ENCODE measurements around the gene NF2. TPM values are rescaled to one million over a fixed set of nuclear protein-coding genes. Genes with fewer than 3 reads are reported as not detected.

The NF2 gene
- total RNA-seq, 2 donors from 2014 or later = 45.7 to 51.4 TPM

GRCh38 chr22:29651652-29652051 lies 48.2 kb downstream of the NF2 start:
- no peak overlapping the region for H3K27ac ChIP-seq (ENCODE audit: low read depth, low read length)
- Mint-ChIP-seq H3K27ac (no peak overlapping the region), H3K27me3 (ENCODE audit: insufficient read depth) (no peaks in the 10 kb centered on the region), H3K9me3 (no peaks in the 10 kb centered on the region), H3K4me3 (no peak overlapping the region), H3K4me1 (peaks cover 4% of the 10 kb centered on the region), H3K36me3 (ENCODE audit: low read depth) (peaks cover 26% of the 10 kb centered on the region)
- H3K9ac ChIP-seq (ENCODE audit: extremely low read depth, low read length, poor library complexity, severe bottlenecking) = no peak overlapping the region
- H3K9me3 ChIP-seq (ENCODE audit: control insufficient read depth, low read length) = no peaks in the 10 kb centered on the region
- 100% methylated on average over 1 of the region's 1 CpG; no CpG with 5 or more reads in 1 of the 2 experiments for WGBS, 2 experiments (ENCODE audit: insufficient coverage in 1 of 2, insufficient read length in 1 of 2)
- H3K27me3 ChIP-seq (ENCODE audit: control insufficient read depth, insufficient read depth, low read length, poor library complexity, severe bottlenecking) = no peaks in the 10 kb centered on the region
- no peaks in the 10 kb centered on the region for H3K4me1 ChIP-seq (ENCODE audit: control insufficient read depth, insufficient read depth, low read length)
- DNase-seq = no peak
- H3K36me3 ChIP-seq (ENCODE audit: control insufficient read depth, insufficient read depth, low read length) = peaks cover 33% of the 10 kb centered on the region
- TF ChIP-seq, protein P1, sequence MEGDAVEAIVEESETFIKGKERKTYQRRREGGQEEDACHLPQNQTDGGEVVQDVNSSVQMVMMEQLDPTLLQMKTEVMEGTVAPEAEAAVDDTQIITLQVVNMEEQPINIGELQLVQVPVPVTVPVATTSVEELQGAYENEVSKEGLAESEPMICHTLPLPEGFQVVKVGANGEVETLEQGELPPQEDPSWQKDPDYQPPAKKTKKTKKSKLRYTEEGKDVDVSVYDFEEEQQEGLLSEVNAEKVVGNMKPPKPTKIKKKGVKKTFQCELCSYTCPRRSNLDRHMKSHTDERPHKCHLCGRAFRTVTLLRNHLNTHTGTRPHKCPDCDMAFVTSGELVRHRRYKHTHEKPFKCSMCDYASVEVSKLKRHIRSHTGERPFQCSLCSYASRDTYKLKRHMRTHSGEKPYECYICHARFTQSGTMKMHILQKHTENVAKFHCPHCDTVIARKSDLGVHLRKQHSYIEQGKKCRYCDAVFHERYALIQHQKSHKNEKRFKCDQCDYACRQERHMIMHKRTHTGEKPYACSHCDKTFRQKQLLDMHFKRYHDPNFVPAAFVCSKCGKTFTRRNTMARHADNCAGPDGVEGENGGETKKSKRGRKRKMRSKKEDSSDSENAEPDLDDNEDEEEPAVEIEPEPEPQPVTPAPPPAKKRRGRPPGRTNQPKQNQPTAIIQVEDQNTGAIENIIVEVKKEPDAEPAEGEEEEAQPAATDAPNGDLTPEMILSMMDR (conservative IDR thresholded peaks at IDR 0.05) = no peak
- H3K4me3 ChIP-seq (ENCODE audit: low read length) = no peak overlapping the region

GRCh38 chr22:29654420-29654819 lies 51.0 kb downstream of the NF2 start:
- TF ChIP-seq, protein P1 (conservative IDR thresholded peaks at IDR 0.05) = no peak
- Mint-ChIP-seq H3K4me1 (peaks cover 23% of the 10 kb centered on the region), H3K9me3 (no peaks in the 10 kb centered on the region), H3K4me3 (no peak overlapping the region), H3K36me3 (ENCODE audit: low read depth) (peaks cover 27% of the 10 kb centered on the region), H3K27ac (no peak overlapping the region), H3K27me3 (ENCODE audit: insufficient read depth) (no peaks in the 10 kb centered on the region)
- Histone ChIP-seq H3K4me3 (ENCODE audit: low read length) (no peak overlapping the region), H3K9ac (ENCODE audit: extremely low read depth, low read length, poor library complexity, severe bottlenecking) (no peak overlapping the region), H3K27me3 (ENCODE audit: control insufficient read depth, insufficient read depth, low read length, poor library complexity, severe bottlenecking) (no peaks in the 10 kb centered on the region), H3K36me3 (ENCODE audit: control insufficient read depth, insufficient read depth, low read length) (peaks cover 23% of the 10 kb centered on the region), H3K27ac (ENCODE audit: low read depth, low read length) (no peak overlapping the region), H3K9me3 (ENCODE audit: control insufficient read depth, low read length) (no peaks in the 10 kb centered on the region), H3K4me1 (ENCODE audit: control insufficient read depth, insufficient read depth, low read length) (peaks cover 9% of the 10 kb centered on the region)
- 94 to 100% methylated on average over 2 to 4 of the region's 4 CpGs for WGBS, 2 experiments (ENCODE audit: insufficient coverage in 1 of 2, insufficient read length in 1 of 2)
- DNase-seq = no peak

- H3K27me3 ChIP-seq (ENCODE audit: control insufficient read depth, insufficient read depth, low read length, poor library complexity, severe bottlenecking) = no peaks in the 10 kb centered on the region
- H3K27me3 Mint-ChIP-seq (ENCODE audit: insufficient read depth) = no peaks in the 10 kb centered on the region
- no peak overlapping the region for H3K9ac ChIP-seq (ENCODE audit: extremely low read depth, low read length, poor library complexity, severe bottlenecking)
- no peak overlapping the region for H3K4me3 Mint-ChIP-seq
- H3K9me3 ChIP-seq (ENCODE audit: control insufficient read depth, low read length) = no peaks in the 10 kb centered on the region
- no peak overlapping the region for H3K27ac ChIP-seq (ENCODE audit: low read depth, low read length)
- no peaks in the 10 kb centered on the region for H3K9me3 Mint-ChIP-seq
- TF ChIP-seq, protein P1 (conservative IDR thresholded peaks at IDR 0.05) = no peak
- peaks cover 9% of the 10 kb centered on the region for H3K4me1 ChIP-seq (ENCODE audit: control insufficient read depth, insufficient read depth, low read length)
- peaks cover 23% of the 10 kb centered on the region for H3K4me1 Mint-ChIP-seq
- no peak overlapping the region for H3K4me3 ChIP-seq (ENCODE audit: low read length)
- H3K36me3 Mint-ChIP-seq (ENCODE audit: low read depth) = peaks cover 27% of the 10 kb centered on the region
- no peak overlapping the region for H3K27ac Mint-ChIP-seq
- DNase-seq = no peak
- 88 to 90% methylated on average over 5 to 6 of the region's 7 CpGs for WGBS, 2 experiments (ENCODE audit: insufficient coverage in 1 of 2, insufficient read length in 1 of 2)
- H3K36me3 ChIP-seq (ENCODE audit: control insufficient read depth, insufficient read depth, low read length) = peaks cover 23% of the 10 kb centered on the region
Observed at GRCh38 chr22:29654882-29655281, 51.4 kb downstream of the NF2 start.
